Activated CD8-positive, alpha-beta T cell treated with anti-CD3 and anti-CD28 coated beads, Interleukin-2, amount 10 ng/mL, durations not matched to agents 7 days and 5 days (primary cell): ENCODE data around the gene PBX4. TPM values are rescaled to one million over a fixed set of nuclear protein-coding genes. Genes with fewer than 3 reads are reported as not detected.
"Not testable (repeated sequence)": the region's sequence is repeated elsewhere in the genome, so short reads cannot be mapped to it uniquely, and the experiment has no call there.

Experiments
- ATAC-seq: fragments of 150-1000 bp; cut with Tn5 transposase; one replicate; pipeline ENCODE4 v1.10.0; 2021; ENCODE audit warnings: moderate library complexity
- CTCF ChIA-PET: fragments of 350-600 bp; sonication (Branson Sonifier 250); formaldehyde crosslinking; loops from one replicate; lab custom pipeline; 2021; ENCODE audit warnings: antibody characterized with exemption; lab: Charles Lee
- POLR2A ChIA-PET: fragments of 350-600 bp; sonication (Branson Sonifier 250); formaldehyde crosslinking; loops from one replicate; lab custom pipeline; 2021; ENCODE audit warnings: antibody characterized with exemption; lab: Charles Lee
- DNase-seq: peaks from one replicate; pipeline ENCODE4 v3.0.0-alpha.2; 2020
- H3K27ac Mint-ChIP-seq: one replicate; pipeline ENCODE4 v1.8.0; 2021; ENCODE audit warnings: mild to moderate bottlenecking, mixed read lengths
- H3K27me3 Mint-ChIP-seq: one replicate; pipeline ENCODE4 v1.8.0; 2021; ENCODE audit warnings: low read depth, mixed read lengths
- H3K36me3 Mint-ChIP-seq: one replicate; pipeline ENCODE4 v1.8.0; 2021; ENCODE audit warnings: low read depth, mixed read lengths
- H3K4me1 Mint-ChIP-seq: one replicate; pipeline ENCODE4 v1.8.0; 2021; ENCODE audit warnings: low read depth, mixed read lengths
- H3K4me3 Mint-ChIP-seq: one replicate; pipeline ENCODE4 v1.8.0; 2021; ENCODE audit warnings: mild to moderate bottlenecking, mixed read lengths
- H3K9me3 Mint-ChIP-seq: one replicate; pipeline ENCODE4 v1.8.0; 2022; ENCODE audit warnings: mixed read lengths; ENCODE audit not compliant: insufficient read depth
- total RNA-seq, 2 experiments: library from RNA; stranded (reverse); gene quantifications; one replicate each; pipeline ENCODE4 v1.2.3, GENCODE V29; 2021

Gene PBX4
- total RNA-seq, 2 experiments from 2014 or later: 33.8 to 34.1 TPM

GRCh38 chr19:19624032-19624570 is 5.6 kb upstream of the PBX4 start:
- H3K4me3 Mint-ChIP-seq: no peak overlapping the region
- H3K4me1 Mint-ChIP-seq: peaks cover 44% of the 10 kb centered on the region
- ATAC-seq (no peak), DNase-seq (no peak)
- ChIA-PET POLR2A (interaction anchor here (0.6 kb wide), 1 partner anchor 15 kb away, joined by 3 read pairs; no protein-coding TSS in a partner anchor), CTCF (interaction anchor here (1.3 kb wide), 1 partner anchor 92 kb away, joined by 5 read pairs; no protein-coding TSS in a partner anchor)
- H3K27ac Mint-ChIP-seq: no peak overlapping the region
- no peaks in the 10 kb centered on the region for H3K27me3 Mint-ChIP-seq
- H3K9me3 Mint-ChIP-seq: no peaks in the 10 kb centered on the region
- peaks cover 51% of the 10 kb centered on the region for H3K36me3 Mint-ChIP-seq

- ChIA-PET POLR2A (interaction anchor here (0.7 kb wide), 1 partner anchor 195 kb away, joined by 3 read pairs; no protein-coding TSS in a partner anchor), CTCF (no interaction called here)
- Mint-ChIP-seq H3K27me3 (no peaks in the 10 kb centered on the region), H3K9me3 (no peaks in the 10 kb centered on the region), H3K36me3 (peaks cover 49% of the 10 kb centered on the region), H3K4me3 (no peak overlapping the region), H3K27ac (no peak overlapping the region), H3K4me1 (peaks cover 43% of the 10 kb centered on the region)
- DNase-seq (no peak), ATAC-seq (no peak)
Measured at GRCh38 chr19:19623383-19623782, 4.9 kb upstream of the PBX4 start.

GRCh38 chr19:19619849-19620210 is 1.3 kb upstream of the PBX4 start:
- POLR2A ChIA-PET: interaction anchor here (1.4 kb wide), 1 partner anchor 30 kb away, joined by 4 read pairs; no protein-coding TSS in a partner anchor
- no peak for DNase-seq
- peaks cover 49% of the 10 kb centered on the region for H3K36me3 Mint-ChIP-seq
- H3K27me3 Mint-ChIP-seq: no peaks in the 10 kb centered on the region
- no peak overlapping the region for H3K27ac Mint-ChIP-seq
- no peak for ATAC-seq
- CTCF ChIA-PET: interaction anchor here (1.3 kb wide), 1 partner anchor 66 kb away, joined by 4 read pairs; no protein-coding TSS in a partner anchor
- H3K9me3 Mint-ChIP-seq: no peaks in the 10 kb centered on the region
- no peak overlapping the region for H3K4me3 Mint-ChIP-seq
- H3K4me1 Mint-ChIP-seq: peaks cover 49% of the 10 kb centered on the region

GRCh38 chr19:19619181-19619848 is 828 bp upstream of the PBX4 start:
- peak overlapping the region; percentile 90 for H3K4me3 Mint-ChIP-seq
- CTCF ChIA-PET: interaction anchor here (1.3 kb wide), 1 partner anchor 65 kb away, joined by 4 read pairs; no protein-coding TSS in a partner anchor
- H3K27ac Mint-ChIP-seq: peak overlapping the region; percentile 74
- peaks cover 47% of the 10 kb centered on the region for H3K4me1 Mint-ChIP-seq
- H3K27me3 Mint-ChIP-seq: no peaks in the 10 kb centered on the region
- peaks cover 46% of the 10 kb centered on the region for H3K36me3 Mint-ChIP-seq
- no peak for DNase-seq
- no peaks in the 10 kb centered on the region for H3K9me3 Mint-ChIP-seq
- ATAC-seq: no peak
- POLR2A ChIA-PET: interaction anchor here (1.4 kb wide), 1 partner anchor 30 kb away, joined by 4 read pairs; no protein-coding TSS in a partner anchor

GRCh38 chr19:19615086-19615485 is 3.4 kb downstream of the PBX4 start:
- Mint-ChIP-seq H3K36me3 (peaks cover 44% of the 10 kb centered on the region), H3K9me3 (no peaks in the 10 kb centered on the region), H3K4me1 (peaks cover 55% of the 10 kb centered on the region), H3K27me3 (no peaks in the 10 kb centered on the region), H3K4me3 (peak overlapping the region; percentile 35), H3K27ac (peak overlapping the region; percentile 89)
- CTCF ChIA-PET: interaction anchor here (1.0 to 1.5 kb wide), 2 partner anchors 10 to 24 kb away, joined by 3 to 4 read pairs; no protein-coding TSS in a partner anchor
- POLR2A ChIA-PET: interaction anchor here (0.7 to 0.8 kb wide), 2 partner anchors 24 to 834 kb away, joined by 3 to 4 read pairs; no protein-coding TSS in a partner anchor
- ATAC-seq: no peak
- peak; percentile 46 for DNase-seq

GRCh38 chr19:19613506-19613905 is 5.0 kb downstream of the PBX4 start:
- POLR2A ChIA-PET: interaction anchor here (1.0 kb wide), 1 partner anchor 24 kb away, joined by 3 read pairs; no protein-coding TSS in a partner anchor
- Mint-ChIP-seq H3K4me3 (no peak overlapping the region), H3K27ac (peak overlapping the region; percentile 22)

GRCh38 chr19:19610376-19611202 is 7.9 kb downstream of the PBX4 start:
- no peak overlapping the region for H3K4me3 Mint-ChIP-seq
- peaks cover 57% of the 10 kb centered on the region for H3K4me1 Mint-ChIP-seq
- H3K36me3 Mint-ChIP-seq: peaks cover 50% of the 10 kb centered on the region
- no peak overlapping the region for H3K27ac Mint-ChIP-seq
- POLR2A ChIA-PET: interaction anchor here (0.8 kb wide), 1 partner anchor 9 kb away, joined by 3 read pairs; no protein-coding TSS in a partner anchor
- DNase-seq (no peak), ATAC-seq (no peak)
- H3K27me3 Mint-ChIP-seq: no peaks in the 10 kb centered on the region
- no peaks in the 10 kb centered on the region for H3K9me3 Mint-ChIP-seq
- CTCF ChIA-PET: interaction anchor here (1.2 kb wide), 2 partner anchors 33 to 56 kb away, joined by 3 read pairs; partner anchors contain the start of gene GMIP

More at GRCh38 chr19:19613506-19613905, 5.0 kb downstream of the PBX4 start:
- ATAC-seq: no peak
- H3K9me3 Mint-ChIP-seq: no peaks in the 10 kb centered on the region
- peaks cover 53% of the 10 kb centered on the region for H3K4me1 Mint-ChIP-seq
- H3K36me3 Mint-ChIP-seq: peaks cover 50% of the 10 kb centered on the region
- no peak for DNase-seq
- CTCF ChIA-PET: interaction anchor here (1.0 to 1.5 kb wide), 4 partner anchors 9 to 31 kb away, joined by 3 to 4 read pairs (median 3); no protein-coding TSS in a partner anchor
- no peaks in the 10 kb centered on the region for H3K27me3 Mint-ChIP-seq

GRCh38 chr19:19606686-19607085 is 11.8 kb downstream of the PBX4 start:
- Mint-ChIP-seq H3K36me3 (peaks cover 46% of the 10 kb centered on the region), H3K27ac (peak overlapping the region; percentile 89), H3K4me1 (peaks cover 61% of the 10 kb centered on the region)
- H3K9me3 Mint-ChIP-seq, H3K27me3 Mint-ChIP-seq, H3K4me3 Mint-ChIP-seq, DNase-seq, ATAC-seq: not testable (repeated sequence)
- ChIA-PET CTCF (interaction anchor here (0.8 to 2.4 kb wide), 6 partner anchors 15 to 74 kb away, joined by 3 to 12 read pairs (median 3); no protein-coding TSS in a partner anchor), POLR2A (interaction anchor here (2.8 kb wide), 1 partner anchor 16 kb away, joined by 12 read pairs; no protein-coding TSS in a partner anchor)

GRCh38 chr19:19606021-19606420 is 12.5 kb downstream of the PBX4 start:
- DNase-seq: peak; percentile 59
- Mint-ChIP-seq H3K9me3 (no peaks in the 10 kb centered on the region), H3K27me3 (no peaks in the 10 kb centered on the region), H3K27ac (peak overlapping the region; percentile 89), H3K4me1 (peaks cover 68% of the 10 kb centered on the region), H3K4me3 (peak overlapping the region; percentile 32), H3K36me3 (peaks cover 51% of the 10 kb centered on the region)
- peak; percentile 65 for ATAC-seq
- ChIA-PET CTCF (interaction anchor here (0.8 to 2.4 kb wide), 8 partner anchors 9 to 74 kb away, joined by 3 to 12 read pairs (median 4); no protein-coding TSS in a partner anchor), POLR2A (interaction anchor here (1.2 to 2.8 kb wide), 2 partner anchors 16 to 71 kb away, joined by 3 to 12 read pairs; no protein-coding TSS in a partner anchor)

GRCh38 chr19:19602713-19603324 is 15.7 kb downstream of the PBX4 start:
- ChIA-PET POLR2A (interaction anchor here (0.9 to 1.6 kb wide), 3 partner anchors 13 to 66 kb away, joined by 3 to 6 read pairs (median 4); partner anchors contain the start of gene ZNF101), CTCF (interaction anchor here (0.6 to 2.5 kb wide), 7 partner anchors 10 to 70 kb away, joined by 3 to 13 read pairs (median 4); no protein-coding TSS in a partner anchor)
- Mint-ChIP-seq H3K9me3 (no peaks in the 10 kb centered on the region), H3K27ac (peak overlapping the region; percentile 83), H3K4me1 (peaks cover 74% of the 10 kb centered on the region), H3K27me3 (no peaks in the 10 kb centered on the region), H3K36me3 (peaks cover 41% of the 10 kb centered on the region), H3K4me3 (no peak overlapping the region)
- DNase-seq: no peak
- ATAC-seq: no peak
